Mesendoderm (in vitro differentiated cells): ENCODE data around the gene COX6B2.

Experiments used
- DNase-seq: peaks from one replicate; pipeline ENCODE4 v3.0.0; 2013
- H2AK5ac ChIP-seq: 2 replicates; pipeline ENCODE4 v1.6.1; 2013; ENCODE audit warnings: low read length, inconsistent platforms
- H2BK120ac ChIP-seq: 2 replicates; pipeline ENCODE4 v1.6.1; 2013; ENCODE audit warnings: low read depth, mild to moderate bottlenecking, low read length, moderate library complexity, mixed read lengths
- H2BK15ac ChIP-seq: replicated peaks from 2 replicates; pipeline ENCODE4 v1.6.1; 2013; ENCODE audit warnings: low read depth, mild to moderate bottlenecking, moderate library complexity
- H2BK5ac ChIP-seq: 2 replicates; pipeline ENCODE4 v1.6.1; 2013; ENCODE audit warnings: low read length, inconsistent platforms
- H3K18ac ChIP-seq: 2 replicates; pipeline ENCODE4 v1.6.1; 2013; ENCODE audit warnings: mild to moderate bottlenecking, low read length, mixed read lengths
- H3K23ac ChIP-seq: one replicate; pipeline ENCODE4 v1.6.1; 2013; ENCODE audit warnings: low read length
- H3K27ac ChIP-seq: 2 replicates; pipeline ENCODE4 v1.5.1; 2013; ENCODE audit warnings: low read depth, mild to moderate bottlenecking, inconsistent platforms, low read length, moderate library complexity
- H3K27me3 ChIP-seq: 2 replicates; pipeline ENCODE4 v1.6.1; 2013; ENCODE audit warnings: low read length, control low read depth, mild to moderate bottlenecking, inconsistent platforms; ENCODE audit not compliant: insufficient read depth, poor library complexity
- H3K36me3 ChIP-seq: 2 replicates; pipeline ENCODE4 v1.6.1; 2013; ENCODE audit warnings: low read length, inconsistent platforms; ENCODE audit not compliant: control insufficient read depth, insufficient read depth
- H3K4ac ChIP-seq: one replicate; pipeline ENCODE4 v1.6.1; 2013; ENCODE audit warnings: low read depth, mild to moderate bottlenecking, low read length, moderate library complexity
- H3K4me1 ChIP-seq: 2 replicates; pipeline ENCODE4 v1.6.1; 2013; ENCODE audit warnings: low read depth, low read length, inconsistent platforms; ENCODE audit not compliant: control insufficient read depth
- H3K4me2 ChIP-seq: 2 replicates; pipeline ENCODE4 v1.6.1; 2013; ENCODE audit warnings: low read length
- H3K4me3 ChIP-seq: 2 replicates; pipeline ENCODE4 v1.5.1; 2013; ENCODE audit warnings: mild to moderate bottlenecking, low read length
- H3K56ac ChIP-seq: one replicate; pipeline ENCODE4 v1.6.1; 2013; ENCODE audit warnings: low read length
- H3K79me1 ChIP-seq: 2 replicates; pipeline ENCODE4 v1.6.1; 2013; ENCODE audit warnings: low read length, inconsistent platforms
- H3K79me2 ChIP-seq: 2 replicates; pipeline ENCODE4 v1.6.1; 2013; ENCODE audit warnings: mild to moderate bottlenecking, low read length; ENCODE audit not compliant: control insufficient read depth, insufficient read depth
- H3K9ac ChIP-seq: 2 replicates; pipeline ENCODE4 v1.6.1; 2013; ENCODE audit warnings: low read length, inconsistent platforms
- H4K5ac ChIP-seq: one replicate; pipeline ENCODE4 v1.6.1; 2013; ENCODE audit warnings: low read length
- H4K8ac ChIP-seq: one replicate; pipeline ENCODE4 v1.6.1; 2013; ENCODE audit warnings: low read depth, mild to moderate bottlenecking, control low read depth, low read length, moderate library complexity
- WGBS: extraction: QIAGEN DNeasy Blood & Tissue Kit; methylation state at CpG from one replicate; pipeline ENCODE4 v1.1.7; 2013; ENCODE audit warnings: low lambda C conversion rate, missing lambda C conversion rate; ENCODE audit not compliant: insufficient coverage; ENCODE audit errors: extremely low coverage; 5-methylcytosine and 5-hydroxymethylcytosine counted together

COX6B2 gene

GRCh38 chr19:55365245-55365644 is 10.7 kb upstream of the COX6B2 start:
- WGBS = no CpG with 5 or more reads among the region's 8 CpGs
- no peak for DNase-seq
- H3K27me3 ChIP-seq = no peaks in the 10 kb centered on the region
- no peak overlapping the region for H3K18ac ChIP-seq
- H3K4ac ChIP-seq = no peak overlapping the region
- H2AK5ac ChIP-seq = no peak overlapping the region
- no peak overlapping the region for H3K56ac ChIP-seq
- H3K4me1 ChIP-seq = no peaks in the 10 kb centered on the region
- H3K23ac ChIP-seq = no peak overlapping the region
- no peaks in the 10 kb centered on the region for H3K79me1 ChIP-seq
- no peaks in the 10 kb centered on the region for H3K79me2 ChIP-seq
- H3K9ac ChIP-seq = no peak overlapping the region
- no peak overlapping the region for H3K4me2 ChIP-seq
- H3K4me3 ChIP-seq = no peak overlapping the region
- H4K5ac ChIP-seq = no peak overlapping the region
- no peak overlapping the region for H2BK5ac ChIP-seq
- H3K27ac ChIP-seq = no peak overlapping the region
- H2BK15ac ChIP-seq = no peak overlapping the region
- no peak overlapping the region for H2BK120ac ChIP-seq
- no peak overlapping the region for H4K8ac ChIP-seq
- H3K36me3 ChIP-seq = no peaks in the 10 kb centered on the region

GRCh38 chr19:55362990-55363716 is 8.6 kb upstream of the COX6B2 start, which contains the start of gene GARIN5B:
Gene GARIN5B, minus strand, starts transcription at chr19:55363260. Its CDS starts 194 bp downstream, at chr19:55363066.
- H3K56ac ChIP-seq = no peak within 1 kb of the TSS
- H3K23ac ChIP-seq = no peak within 1 kb of the TSS
- no peaks in the 10 kb centered on the region for H3K4me1 ChIP-seq
- no peaks in the 10 kb centered on the region for H3K79me1 ChIP-seq
- WGBS = no CpG with 5 or more reads among the region's 27 CpGs
- H4K8ac ChIP-seq = no peak within 1 kb of the TSS
- no peak within 1 kb of the TSS for H2AK5ac ChIP-seq
- no peaks in the 10 kb centered on the region for H3K36me3 ChIP-seq
- no peak within 1 kb of the TSS for H2BK15ac ChIP-seq
- no peak within 1 kb of the TSS for H2BK5ac ChIP-seq
- no peak within 1 kb of the TSS for H3K4ac ChIP-seq
- H4K5ac ChIP-seq = no peak within 1 kb of the TSS
- no peak within 1 kb of the TSS for H3K4me3 ChIP-seq
- H3K9ac ChIP-seq = no peak within 1 kb of the TSS
- H2BK120ac ChIP-seq = no peak within 1 kb of the TSS
- DNase-seq = no peak
- no peak within 1 kb of the TSS for H3K27ac ChIP-seq
- no peaks in the 10 kb centered on the region for H3K79me2 ChIP-seq
- H3K4me2 ChIP-seq = no peak within 1 kb of the TSS
- H3K18ac ChIP-seq = no peak within 1 kb of the TSS
- no peaks in the 10 kb centered on the region for H3K27me3 ChIP-seq

- DNase-seq = no peak
- Histone ChIP-seq H2BK15ac (no peak overlapping the region), H2BK120ac (no peak overlapping the region), H3K4me1 (no peaks in the 10 kb centered on the region), H3K18ac (no peak overlapping the region), H3K9ac (no peak overlapping the region), H4K8ac (no peak overlapping the region), H2AK5ac (no peak overlapping the region), H3K27ac (no peak overlapping the region), H3K4me2 (no peak overlapping the region), H3K23ac (no peak overlapping the region), H3K36me3 (no peaks in the 10 kb centered on the region), H3K79me2 (no peaks in the 10 kb centered on the region), H3K56ac (no peak overlapping the region), H3K27me3 (no peaks in the 10 kb centered on the region), H3K4me3 (no peak overlapping the region), H3K4ac (no peak overlapping the region), H3K79me1 (no peaks in the 10 kb centered on the region), H2BK5ac (no peak overlapping the region), H4K5ac (no peak overlapping the region)
- WGBS = no CpG with 5 or more reads among the region's 38 CpGs
Measured at GRCh38 chr19:55362174-55362989, 7.9 kb upstream of the COX6B2 start.

- H3K27me3 ChIP-seq = no peaks in the 10 kb centered on the region
- H3K36me3 ChIP-seq = no peaks in the 10 kb centered on the region
- DNase-seq = no peak
- no peak overlapping the region for H3K56ac ChIP-seq
- no peak overlapping the region for H2BK5ac ChIP-seq
- no peak overlapping the region for H3K18ac ChIP-seq
- no peak overlapping the region for H3K23ac ChIP-seq
- no peaks in the 10 kb centered on the region for H3K79me2 ChIP-seq
- H3K4ac ChIP-seq = no peak overlapping the region
- no peak overlapping the region for H3K4me2 ChIP-seq
- H2BK15ac ChIP-seq = no peak overlapping the region
- H2BK120ac ChIP-seq = no peak overlapping the region
- no peak overlapping the region for H3K27ac ChIP-seq
- no peak overlapping the region for H2AK5ac ChIP-seq
- H3K9ac ChIP-seq = no peak overlapping the region
- H3K79me1 ChIP-seq = no peaks in the 10 kb centered on the region
- WGBS = no CpG with 5 or more reads among the region's 16 CpGs
- no peak overlapping the region for H3K4me3 ChIP-seq
- H3K4me1 ChIP-seq = no peaks in the 10 kb centered on the region
- H4K8ac ChIP-seq = no peak overlapping the region
- H4K5ac ChIP-seq = no peak overlapping the region
Measured at GRCh38 chr19:55360902-55361301, 6.4 kb upstream of the COX6B2 start.

GRCh38 chr19:55358943-55359908 is 4.7 kb upstream of the COX6B2 start:
- no CpG with 5 or more reads among the region's 32 CpGs for WGBS
- H3K56ac ChIP-seq = no peak overlapping the region
- DNase-seq = no peak
- no peaks in the 10 kb centered on the region for H3K36me3 ChIP-seq
- H3K27ac ChIP-seq = no peak overlapping the region
- H2BK120ac ChIP-seq = no peak overlapping the region
- H2BK15ac ChIP-seq = no peak overlapping the region
- no peak overlapping the region for H3K9ac ChIP-seq
- H2AK5ac ChIP-seq = no peak overlapping the region
- no peak overlapping the region for H3K23ac ChIP-seq
- no peak overlapping the region for H2BK5ac ChIP-seq
- no peaks in the 10 kb centered on the region for H3K4me1 ChIP-seq
- H4K5ac ChIP-seq = no peak overlapping the region
- peaks cover 5% of the 10 kb centered on the region for H3K27me3 ChIP-seq
- no peak overlapping the region for H3K4me2 ChIP-seq
- no peak overlapping the region for H3K4ac ChIP-seq
- H3K79me1 ChIP-seq = no peaks in the 10 kb centered on the region
- no peak overlapping the region for H3K4me3 ChIP-seq
- no peak overlapping the region for H4K8ac ChIP-seq
- no peaks in the 10 kb centered on the region for H3K79me2 ChIP-seq
- no peak overlapping the region for H3K18ac ChIP-seq
